Endodermal cell (in vitro differentiated cells): Measurements from ENCODE around the gene RALGAPA2. TPM values are rescaled to one million over a fixed set of nuclear protein-coding genes. Genes with fewer than 3 reads are reported as not detected.

Source experiments
- DNase-seq: peaks from one replicate; pipeline ENCODE4 v3.0.0-alpha.2; 2017
- H3K27ac ChIP-seq: 2 replicates; pipeline ENCODE4 v1.5.1; 2013; ENCODE audit warnings: mild to moderate bottlenecking, low read depth, low read length, moderate library complexity
- H3K27me3 ChIP-seq: 2 replicates; pipeline ENCODE4 v1.6.1; 2013; ENCODE audit warnings: mild to moderate bottlenecking, low read length, moderate library complexity; ENCODE audit not compliant: insufficient read depth, control insufficient read depth, poor library complexity, severe bottlenecking
- H3K36me3 ChIP-seq: 2 replicates; pipeline ENCODE4 v1.7.0; 2013; ENCODE audit warnings: mild to moderate bottlenecking, low read length, moderate library complexity; ENCODE audit not compliant: control insufficient read depth, insufficient read depth
- H3K4me1 ChIP-seq: one replicate; pipeline ENCODE4 v1.7.0; 2013; ENCODE audit warnings: low read length; ENCODE audit not compliant: control insufficient read depth, insufficient read depth
- H3K4me3 ChIP-seq: 2 replicates; pipeline ENCODE4 v1.5.1; 2013; ENCODE audit warnings: mild to moderate bottlenecking, low read length, moderate library complexity
- H3K9ac ChIP-seq: 2 replicates; pipeline ENCODE4 v1.6.1; 2013; ENCODE audit warnings: mild to moderate bottlenecking, low read length, moderate library complexity; ENCODE audit not compliant: poor library complexity, severe bottlenecking; ENCODE audit errors: extremely low read depth
- H3K9me3 ChIP-seq: 2 replicates; pipeline ENCODE4 v1.6.1; 2013; ENCODE audit warnings: mild to moderate bottlenecking, low read length, moderate library complexity; ENCODE audit not compliant: control insufficient read depth
- H3K27ac Mint-ChIP-seq: 2 replicates; pipeline ENCODE4 v1.8.0; 2020; ENCODE audit warnings: mixed read lengths
- H3K27me3 Mint-ChIP-seq: 2 replicates; pipeline ENCODE4 v1.8.0; 2021; ENCODE audit warnings: mild to moderate bottlenecking, mixed read lengths; ENCODE audit not compliant: insufficient read depth
- H3K36me3 Mint-ChIP-seq: 2 replicates; pipeline ENCODE4 v1.8.0; 2020; ENCODE audit warnings: low read depth, mixed read lengths
- H3K4me1 Mint-ChIP-seq: 2 replicates; pipeline ENCODE4 v1.8.0; 2020; ENCODE audit warnings: mixed read lengths
- H3K4me3 Mint-ChIP-seq: 2 replicates; pipeline ENCODE4 v1.8.0; 2020; ENCODE audit warnings: mild to moderate bottlenecking, moderate library complexity, mixed read lengths
- H3K9me3 Mint-ChIP-seq: 2 replicates; pipeline ENCODE4 v1.8.0; 2020; ENCODE audit warnings: mild to moderate bottlenecking, mixed read lengths
- WGBS, 2 experiments: methylation state at CpG; one replicate each; pipeline versions ENCODE4 v1.1.5 to v1.1.7; 2013; ENCODE audit warnings: missing lambda C conversion rate in 2 of 2, mixed read lengths in 1 of 2; ENCODE audit not compliant: insufficient coverage in 1 of 2, insufficient read length in 1 of 2; 5-methylcytosine and 5-hydroxymethylcytosine counted together
- total RNA-seq, 2 donors: library from RNA; stranded (reverse); fragmentation: NEBNext Ultra II Directional in 1 of 2; extraction: Animal tissue kit (Norgen Biotek cat#: 25700) in 1 of 2; gene quantifications; 2 replicates in 1 of 2; 3 replicates in 1 of 2; pipeline ENCODE4 v1.2.1, GENCODE V29; 2021
- TF ChIP-seq, protein P1 (sequence below): fragments of 200-600 bp; sonication (generic); conservative IDR thresholded peaks from 2 replicates; pipeline ENCODE4 v1.5.0; 2021; ENCODE audit warnings: antibody characterized with exemption, mild to moderate bottlenecking

The RALGAPA2 gene
- total RNA-seq, 2 donors from 2014 or later, result 19.5 to 24.6 TPM

DNA sequence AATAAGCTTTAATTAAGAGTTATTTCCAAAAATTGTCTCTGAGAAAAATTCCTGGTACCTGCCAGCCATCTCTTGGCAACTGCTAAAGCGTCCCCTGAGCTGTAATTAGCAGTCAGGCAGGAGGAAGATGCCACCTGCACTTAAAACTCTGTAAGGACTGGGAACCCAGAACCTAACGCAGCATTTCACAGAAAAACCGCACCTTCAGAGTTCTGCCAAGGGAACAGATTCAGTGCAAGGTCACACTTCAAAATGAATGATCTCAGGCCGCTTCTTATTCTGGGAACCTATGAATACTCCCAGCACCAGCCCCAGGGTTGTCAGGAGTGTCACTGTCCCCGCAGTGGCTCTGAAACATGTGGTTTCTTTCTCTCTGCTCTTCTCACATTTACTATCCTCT lies 307.8 kb downstream of the RALGAPA2 start:
- Histone ChIP-seq H3K9ac (no peak overlapping the region), H3K4me3 (no peak overlapping the region), H3K4me1 (no peaks in the 10 kb centered on the region), H3K36me3 (no peaks in the 10 kb centered on the region), H3K9me3 (no peaks in the 10 kb centered on the region), H3K27ac (no peak overlapping the region), H3K27me3 (no peaks in the 10 kb centered on the region)
- Mint-ChIP-seq H3K27me3 (peaks cover 3% of the 10 kb centered on the region), H3K9me3 (no peaks in the 10 kb centered on the region), H3K27ac (no peak overlapping the region), H3K4me3 (no peak overlapping the region), H3K36me3 (no peaks in the 10 kb centered on the region), H3K4me1 (no peaks in the 10 kb centered on the region)
- WGBS, 2 experiments, result 93 to 95% methylated on average over 5 of the region's 5 CpGs
- TF ChIP-seq, protein P1, sequence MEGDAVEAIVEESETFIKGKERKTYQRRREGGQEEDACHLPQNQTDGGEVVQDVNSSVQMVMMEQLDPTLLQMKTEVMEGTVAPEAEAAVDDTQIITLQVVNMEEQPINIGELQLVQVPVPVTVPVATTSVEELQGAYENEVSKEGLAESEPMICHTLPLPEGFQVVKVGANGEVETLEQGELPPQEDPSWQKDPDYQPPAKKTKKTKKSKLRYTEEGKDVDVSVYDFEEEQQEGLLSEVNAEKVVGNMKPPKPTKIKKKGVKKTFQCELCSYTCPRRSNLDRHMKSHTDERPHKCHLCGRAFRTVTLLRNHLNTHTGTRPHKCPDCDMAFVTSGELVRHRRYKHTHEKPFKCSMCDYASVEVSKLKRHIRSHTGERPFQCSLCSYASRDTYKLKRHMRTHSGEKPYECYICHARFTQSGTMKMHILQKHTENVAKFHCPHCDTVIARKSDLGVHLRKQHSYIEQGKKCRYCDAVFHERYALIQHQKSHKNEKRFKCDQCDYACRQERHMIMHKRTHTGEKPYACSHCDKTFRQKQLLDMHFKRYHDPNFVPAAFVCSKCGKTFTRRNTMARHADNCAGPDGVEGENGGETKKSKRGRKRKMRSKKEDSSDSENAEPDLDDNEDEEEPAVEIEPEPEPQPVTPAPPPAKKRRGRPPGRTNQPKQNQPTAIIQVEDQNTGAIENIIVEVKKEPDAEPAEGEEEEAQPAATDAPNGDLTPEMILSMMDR, result no peak
- DNase-seq, result no peak

DNA sequence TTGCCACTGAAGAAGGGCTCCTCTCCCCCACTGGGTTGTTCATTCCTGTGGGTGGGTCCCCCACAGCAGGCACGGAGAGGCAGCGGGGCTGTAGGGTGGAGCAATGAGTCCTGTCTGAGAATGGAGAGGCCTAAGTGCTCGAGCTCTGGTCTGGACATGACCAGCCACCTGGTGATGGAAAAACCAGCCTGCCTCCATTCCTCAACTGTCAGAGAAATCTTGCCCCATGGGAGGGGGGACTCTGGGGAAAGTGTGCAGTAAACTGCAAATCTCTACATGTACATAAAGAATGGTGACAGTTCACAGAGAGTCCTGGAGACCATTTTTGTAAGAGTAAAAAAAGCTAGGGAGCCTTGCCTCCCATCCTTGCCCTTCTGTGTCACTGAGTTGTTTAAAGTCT lies 310.5 kb downstream of the RALGAPA2 start:
- H3K9me3 Mint-ChIP-seq, result no peaks in the 10 kb centered on the region
- Histone ChIP-seq H3K9me3 (no peaks in the 10 kb centered on the region), H3K4me3 (no peak overlapping the region), H3K27ac (no peak overlapping the region), H3K36me3 (no peaks in the 10 kb centered on the region), H3K27me3 (no peaks in the 10 kb centered on the region), H3K9ac (no peak overlapping the region), H3K4me1 (no peaks in the 10 kb centered on the region)
- H3K4me1 Mint-ChIP-seq, result no peaks in the 10 kb centered on the region
- TF ChIP-seq, protein P1, result no peak
- 93% methylated on average over 3 of the region's 3 CpGs; no CpG with 5 or more reads in 1 of the 2 experiments for WGBS, 2 experiments
- no peaks in the 10 kb centered on the region for H3K36me3 Mint-ChIP-seq
- no peak for DNase-seq
- H3K27me3 Mint-ChIP-seq, result peaks cover 2% of the 10 kb centered on the region
- no peak overlapping the region for H3K4me3 Mint-ChIP-seq
- no peak overlapping the region for H3K27ac Mint-ChIP-seq

DNA sequence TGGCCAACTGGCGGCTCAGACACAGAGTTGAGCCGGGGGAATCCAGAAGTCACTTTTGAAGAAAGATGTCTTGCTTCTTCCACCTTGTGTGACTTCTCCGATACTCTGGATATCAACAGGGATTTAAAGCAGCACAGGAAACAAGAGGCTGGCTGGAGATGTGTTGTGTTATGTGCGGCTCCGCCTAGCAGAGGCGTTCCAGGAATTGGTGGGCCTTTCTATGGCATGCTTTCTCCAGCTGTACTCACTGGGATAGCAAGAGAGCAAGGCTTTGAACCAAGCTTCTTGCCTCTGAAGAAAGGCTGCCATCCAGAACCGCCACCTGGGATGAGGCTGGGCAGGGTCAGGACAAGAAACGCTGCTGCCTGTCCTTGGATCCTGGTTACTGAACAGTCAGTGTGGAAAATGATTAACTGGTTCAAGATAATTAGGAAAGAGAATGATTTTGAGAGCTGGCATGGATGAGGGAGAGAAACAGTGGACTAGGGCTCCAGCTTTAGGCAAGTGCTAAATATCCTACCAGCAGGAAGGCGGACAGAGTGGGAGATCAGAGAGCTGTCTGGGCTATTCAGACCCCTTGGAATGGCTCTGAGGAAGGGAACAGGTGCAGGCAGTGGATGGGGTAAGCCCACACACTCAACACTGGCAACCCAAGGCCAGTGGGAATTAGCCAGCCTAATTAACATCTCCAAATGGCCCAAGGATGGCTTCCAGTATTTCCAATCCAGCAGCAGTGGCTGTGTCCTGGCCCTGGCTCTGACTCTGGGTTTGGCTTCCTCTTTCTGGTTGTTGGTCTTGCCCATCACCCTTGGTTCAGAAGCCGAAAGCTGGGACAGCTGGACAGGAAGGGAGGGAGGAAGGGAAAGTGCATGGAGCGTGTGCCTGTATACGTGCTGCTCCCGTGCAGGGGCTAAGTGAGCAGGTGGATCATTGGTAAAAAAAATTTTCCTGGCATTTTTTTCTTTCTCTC lies 312.6 kb downstream of the RALGAPA2 start:
- Mint-ChIP-seq H3K9me3 (no peaks in the 10 kb centered on the region), H3K4me3 (no peak overlapping the region), H3K27me3 (no peaks in the 10 kb centered on the region), H3K27ac (no peak overlapping the region), H3K4me1 (no peaks in the 10 kb centered on the region), H3K36me3 (no peaks in the 10 kb centered on the region)
- 89 to 93% methylated on average over 5 to 13 of the region's 13 CpGs for WGBS, 2 experiments
- no peak overlapping the region for H3K27ac ChIP-seq
- no peak for DNase-seq
- TF ChIP-seq, protein P1, result no peak
- no peaks in the 10 kb centered on the region for H3K27me3 ChIP-seq
- no peaks in the 10 kb centered on the region for H3K9me3 ChIP-seq
- no peaks in the 10 kb centered on the region for H3K36me3 ChIP-seq
- H3K4me3 ChIP-seq, result no peak overlapping the region
- no peak overlapping the region for H3K9ac ChIP-seq
- no peaks in the 10 kb centered on the region for H3K4me1 ChIP-seq
